Esophagus squamous epithelium (tissue), 4 donors: ENCODE results near the gene ANGPTL4.

Experiments
- POLR2A ChIP-seq, 4 donors: fragments of 450-650 bp; IDR thresholded peaks; one replicate each; pipeline ENCODE4 v1.6.1; 2017; ENCODE audit warnings: antibody characterized with exemption in 4 of 4, mild to moderate bottlenecking in 4 of 4, moderate library complexity in 3 of 4
- TF ChIP-seq, protein P1 (sequence below), 6 experiments: fragments of 450-650 bp in 4 of 6; fragments of 200-600 bp in 2 of 6; sonication (generic) in 2 of 6; IDR thresholded peaks; one replicate each; pipeline ENCODE4 v1.5.1; 2016 to 2019; ENCODE audit warnings: antibody characterized with exemption in 6 of 6, mild to moderate bottlenecking in 4 of 6, moderate library complexity in 4 of 6

DNA sequence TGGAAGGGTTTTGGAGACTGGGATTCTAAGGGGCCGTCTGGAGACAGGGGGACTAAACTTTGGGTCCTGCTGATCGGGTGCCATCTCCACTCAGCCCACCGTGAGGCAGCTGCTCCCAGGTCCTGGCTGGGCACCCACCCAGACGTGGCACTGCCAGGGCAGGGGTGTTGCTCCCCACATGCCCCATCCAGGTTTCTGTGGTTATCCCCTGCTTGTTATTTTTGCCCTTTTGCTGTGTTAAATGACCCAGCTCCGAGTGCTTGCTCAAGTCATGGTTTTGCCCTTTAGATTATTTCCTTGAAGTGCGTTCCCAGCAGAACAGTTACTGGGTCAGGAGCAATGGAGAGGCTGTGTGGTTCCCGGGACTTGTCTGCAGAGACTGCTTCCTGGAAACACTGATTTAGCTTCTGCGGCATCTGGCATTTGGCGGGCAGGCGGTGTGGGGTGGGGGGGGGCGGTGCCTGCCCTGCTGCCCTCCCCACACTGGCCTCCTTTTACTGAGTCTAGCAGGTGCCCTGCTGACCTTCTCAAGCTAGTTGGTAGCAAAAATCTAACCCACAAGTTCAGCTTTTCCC lies 28.1 kb downstream of the ANGPTL4 start:
- TF ChIP-seq, protein P1, sequence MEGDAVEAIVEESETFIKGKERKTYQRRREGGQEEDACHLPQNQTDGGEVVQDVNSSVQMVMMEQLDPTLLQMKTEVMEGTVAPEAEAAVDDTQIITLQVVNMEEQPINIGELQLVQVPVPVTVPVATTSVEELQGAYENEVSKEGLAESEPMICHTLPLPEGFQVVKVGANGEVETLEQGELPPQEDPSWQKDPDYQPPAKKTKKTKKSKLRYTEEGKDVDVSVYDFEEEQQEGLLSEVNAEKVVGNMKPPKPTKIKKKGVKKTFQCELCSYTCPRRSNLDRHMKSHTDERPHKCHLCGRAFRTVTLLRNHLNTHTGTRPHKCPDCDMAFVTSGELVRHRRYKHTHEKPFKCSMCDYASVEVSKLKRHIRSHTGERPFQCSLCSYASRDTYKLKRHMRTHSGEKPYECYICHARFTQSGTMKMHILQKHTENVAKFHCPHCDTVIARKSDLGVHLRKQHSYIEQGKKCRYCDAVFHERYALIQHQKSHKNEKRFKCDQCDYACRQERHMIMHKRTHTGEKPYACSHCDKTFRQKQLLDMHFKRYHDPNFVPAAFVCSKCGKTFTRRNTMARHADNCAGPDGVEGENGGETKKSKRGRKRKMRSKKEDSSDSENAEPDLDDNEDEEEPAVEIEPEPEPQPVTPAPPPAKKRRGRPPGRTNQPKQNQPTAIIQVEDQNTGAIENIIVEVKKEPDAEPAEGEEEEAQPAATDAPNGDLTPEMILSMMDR (IDR thresholded peaks at IDR 0.05): no peak
- TF ChIP-seq POLR2A (IDR thresholded peaks at IDR 0.05): no peak
